ENCODE data around the gene IPPK.

- TF ChIP-seq CTCF (IDR thresholded peaks at IDR 0.05 in 4 of 5, conservative IDR thresholded peaks at IDR 0.05 in 1 of 5) (no peak), POLR2A (IDR thresholded peaks at IDR 0.05) (no peak)
Measured at GRCh38 chr9:92608909-92609445, 61.0 kb downstream of the IPPK start.

Data from gastrocnemius medialis (tissue), 4 donors.